CD4-positive, alpha-beta T cell treated with Interleukin-21 for 1 hour (primary cell): ENCODE data around the gene SORCS2.
"Not testable (repeated sequence)": the region's sequence is repeated elsewhere in the genome, so short reads cannot be mapped to it uniquely, and the experiment has no call there.

Source experiments
- DNase-seq: peaks from one replicate; pipeline ENCODE4 v3.0.0-alpha.2; 2020

The SORCS2 gene

GRCh38 chr4:7160951-7161440 is 31.3 kb upstream of the SORCS2 start:
- no peak for DNase-seq

- no peak for DNase-seq
These were observed 30.6 kb upstream of the SORCS2 start for GRCh38 chr4:7161721-7162214.

- not testable (repeated sequence) for DNase-seq
These were observed 27.1 kb upstream of the SORCS2 start for GRCh38 chr4:7165056-7165873.

- DNase-seq, result no peak
These were observed 26.5 kb upstream of the SORCS2 start for GRCh38 chr4:7165874-7166201.

- no peak for DNase-seq
These were observed 26.1 kb upstream of the SORCS2 start for GRCh38 chr4:7166237-7166636.

- DNase-seq, result no peak
These were observed 25.2 kb upstream of the SORCS2 start for GRCh38 chr4:7166981-7167700.

- no peak for DNase-seq
These were observed 24.6 kb upstream of the SORCS2 start for GRCh38 chr4:7167706-7168105.

- no peak for DNase-seq
These were observed 24.2 kb upstream of the SORCS2 start for GRCh38 chr4:7168106-7168505.

- DNase-seq, result no peak
These were observed 23.2 kb upstream of the SORCS2 start for GRCh38 chr4:7169134-7169533.

- DNase-seq, result no peak
These were observed 22.3 kb upstream of the SORCS2 start for GRCh38 chr4:7170012-7170411.

GRCh38 chr4:7171191-7171900 is 21.0 kb upstream of the SORCS2 start:
- no peak for DNase-seq

GRCh38 chr4:7172508-7172907 is 19.8 kb upstream of the SORCS2 start:
- DNase-seq, result no peak

GRCh38 chr4:7172946-7173345 is 19.4 kb upstream of the SORCS2 start:
- no peak for DNase-seq

GRCh38 chr4:7173841-7174449 is 18.4 kb upstream of the SORCS2 start:
- DNase-seq, result no peak

GRCh38 chr4:7179158-7179557 is 13.2 kb upstream of the SORCS2 start:
- DNase-seq, result no peak

- no peak for DNase-seq
These were observed 11.4 kb upstream of the SORCS2 start for GRCh38 chr4:7180938-7181337.

GRCh38 chr4:7182616-7183015 is 9.7 kb upstream of the SORCS2 start:
- no peak for DNase-seq

- no peak for DNase-seq
These were observed 9.2 kb upstream of the SORCS2 start for GRCh38 chr4:7183161-7183560.

GRCh38 chr4:7183780-7184460 is 8.4 kb upstream of the SORCS2 start:
- no peak for DNase-seq

GRCh38 chr4:7185487-7186030 is 6.8 kb upstream of the SORCS2 start:
- DNase-seq, result no peak

GRCh38 chr4:7186031-7186430 is 6.3 kb upstream of the SORCS2 start:
- no peak for DNase-seq

- DNase-seq, result no peak
These were observed 5.7 kb upstream of the SORCS2 start for GRCh38 chr4:7186516-7187167.
